Thoracic aorta (tissue), 2 donors: ENCODE data around the gene LNPEP. TPM values are rescaled to one million over a fixed set of nuclear protein-coding genes. Genes with fewer than 3 reads are reported as not detected.

Experiments
- ATAC-seq: fragments of 150-250 bp; one replicate; pipeline ENCODE4 v1.8.0; 2017; ENCODE audit warnings: low read depth; ENCODE audit not compliant: insufficient number of reproducible peaks, low FRiP score
- DNase-seq: peaks from one replicate; pipeline ENCODE4 v3.0.0-alpha.2; 2020; ENCODE audit warnings: low spot score
- H3K27ac ChIP-seq, 2 donors: fragments of 200-600 bp; sonication (generic); 1 replicate in 1 of 2; 2 replicates in 1 of 2; pipeline ENCODE4 v1.5.1; 2016; ENCODE audit warnings: mild to moderate bottlenecking in 2 of 2, moderate library complexity in 2 of 2
- H3K27me3 ChIP-seq: fragments of 200-600 bp; sonication (generic); replicated peaks from 2 replicates; pipeline ENCODE4 v1.6.0; 2016; ENCODE audit warnings: mild to moderate bottlenecking; ENCODE audit not compliant: insufficient read depth
- H3K36me3 ChIP-seq: fragments of 200-600 bp; sonication (generic); one replicate; pipeline ENCODE4 v1.5.1; 2016
- H3K4me1 ChIP-seq, 2 donors: fragments of 200-600 bp; sonication (generic); 1 replicate in 1 of 2; 2 replicates in 1 of 2; pipeline versions ENCODE4 v1.5.1 to v1.6.0; 2016; ENCODE audit warnings: low read depth in 2 of 2, mild to moderate bottlenecking in 1 of 2; ENCODE audit not compliant: control insufficient read depth in 1 of 2
- H3K4me3 ChIP-seq: fragments of 200-600 bp; sonication (generic); 2 replicates; pipeline ENCODE4 v1.5.1; 2016; ENCODE audit warnings: mild to moderate bottlenecking
- H3K9me3 ChIP-seq: fragments of 200-600 bp; sonication (generic); 2 replicates; pipeline ENCODE4 v1.5.1; 2016
- total RNA-seq, 2 donors: library from RNA; depleted of rRNA; stranded (reverse); fragments of >200 nt; gene quantifications; one replicate each; pipeline versions ENCODE4 v1.1.0 to v1.2.3, GENCODE V29; 2016
- TF ChIP-seq, protein P1 (sequence below): fragments of 200-600 bp; sonication (generic); IDR thresholded peaks from one replicate; pipeline ENCODE4 v1.5.1; 2019; ENCODE audit warnings: antibody characterized with exemption

LNPEP gene
- total RNA-seq = 10 to 100 TPM; 55.0 to 74.6 TPM

DNA sequence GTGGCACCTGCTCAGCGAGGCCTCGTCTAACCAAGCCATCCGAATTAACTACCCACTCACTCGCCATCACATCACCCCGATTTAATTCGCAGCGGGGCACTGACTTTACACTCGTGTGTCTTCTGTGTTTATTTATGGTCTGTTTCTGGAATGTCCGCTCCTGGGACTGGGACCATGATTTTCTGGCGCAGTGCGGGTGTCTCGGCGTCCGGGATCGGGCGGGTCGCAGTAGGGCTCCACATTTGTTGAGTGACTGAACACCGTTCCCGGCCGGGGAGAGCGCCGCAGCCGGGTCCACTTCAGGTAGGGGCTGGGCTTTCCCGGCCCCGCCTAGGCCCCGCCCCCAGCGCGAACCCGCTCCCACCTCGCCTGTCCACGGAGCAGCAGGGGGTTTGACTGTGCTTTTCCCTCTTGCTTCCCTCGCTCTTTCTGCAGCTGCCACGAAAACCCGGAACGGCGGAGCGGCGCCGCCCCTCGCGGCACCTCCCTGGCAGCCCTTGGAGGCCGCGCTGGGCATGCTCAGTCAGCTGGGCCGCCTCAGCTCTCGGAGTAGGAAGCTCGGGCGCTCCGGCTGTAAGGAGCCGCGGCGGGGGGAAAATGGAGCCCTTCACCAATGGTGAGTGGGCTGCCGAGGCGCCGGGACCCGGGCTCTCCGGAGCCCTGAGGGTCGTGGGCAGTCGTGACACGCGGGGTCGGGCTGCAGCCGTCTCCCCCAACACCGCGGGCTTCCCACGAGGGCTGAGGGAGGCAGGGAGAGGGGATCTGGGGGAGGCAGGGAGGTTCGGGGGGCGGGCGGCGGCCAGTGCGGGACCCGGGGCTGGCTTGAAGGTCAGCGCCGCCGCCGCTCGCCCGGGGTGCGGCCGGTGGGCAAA is at the start of gene LNPEP:
Gene LNPEP (plus strand): TSS at position 522 of the 872 bp plus-strand sequence. CDS start 76 bp downstream, at position 598.
- Histone ChIP-seq H3K27me3 (no peaks in the 10 kb centered on the region), H3K4me3 (peak within 1 kb of the TSS; percentile 88), H3K27ac (peak within 1 kb of the TSS; percentile 95), H3K9me3 (no peaks in the 10 kb centered on the region), H3K36me3 (no peaks in the 10 kb centered on the region), H3K4me1 (peaks cover 20 to 49% of the 10 kb centered on the region in 2 donors)
- ATAC-seq = peak; percentile 62
- TF ChIP-seq, protein P1, sequence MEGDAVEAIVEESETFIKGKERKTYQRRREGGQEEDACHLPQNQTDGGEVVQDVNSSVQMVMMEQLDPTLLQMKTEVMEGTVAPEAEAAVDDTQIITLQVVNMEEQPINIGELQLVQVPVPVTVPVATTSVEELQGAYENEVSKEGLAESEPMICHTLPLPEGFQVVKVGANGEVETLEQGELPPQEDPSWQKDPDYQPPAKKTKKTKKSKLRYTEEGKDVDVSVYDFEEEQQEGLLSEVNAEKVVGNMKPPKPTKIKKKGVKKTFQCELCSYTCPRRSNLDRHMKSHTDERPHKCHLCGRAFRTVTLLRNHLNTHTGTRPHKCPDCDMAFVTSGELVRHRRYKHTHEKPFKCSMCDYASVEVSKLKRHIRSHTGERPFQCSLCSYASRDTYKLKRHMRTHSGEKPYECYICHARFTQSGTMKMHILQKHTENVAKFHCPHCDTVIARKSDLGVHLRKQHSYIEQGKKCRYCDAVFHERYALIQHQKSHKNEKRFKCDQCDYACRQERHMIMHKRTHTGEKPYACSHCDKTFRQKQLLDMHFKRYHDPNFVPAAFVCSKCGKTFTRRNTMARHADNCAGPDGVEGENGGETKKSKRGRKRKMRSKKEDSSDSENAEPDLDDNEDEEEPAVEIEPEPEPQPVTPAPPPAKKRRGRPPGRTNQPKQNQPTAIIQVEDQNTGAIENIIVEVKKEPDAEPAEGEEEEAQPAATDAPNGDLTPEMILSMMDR = no peak
- peak; percentile 79 for DNase-seq

DNA sequence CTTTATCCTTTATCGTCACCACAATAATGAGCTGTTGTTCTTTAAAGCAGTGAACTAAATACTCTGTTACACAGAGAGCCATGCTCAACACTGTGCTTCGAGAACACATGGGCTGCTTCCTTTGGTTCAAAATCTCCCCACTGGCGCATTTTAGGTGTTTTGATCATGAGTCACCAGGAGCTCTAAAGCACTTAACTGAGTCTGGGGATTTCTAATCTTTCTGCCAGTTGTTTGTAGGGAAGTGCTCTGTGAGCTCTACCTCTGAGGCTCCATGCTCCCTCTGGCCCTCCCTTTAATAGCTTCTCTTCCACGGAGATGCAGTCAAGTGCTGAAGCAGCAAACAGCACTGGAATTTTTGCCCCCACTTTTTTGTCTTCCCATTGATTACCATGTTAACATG is 42.5 kb upstream of the LNPEP start:
- Histone ChIP-seq H3K27ac (no peak overlapping the region), H3K4me3 (no peak overlapping the region), H3K4me1 (no peaks in the 10 kb centered on the region), H3K9me3 (no peaks in the 10 kb centered on the region), H3K27me3 (no peaks in the 10 kb centered on the region), H3K36me3 (peaks cover 8% of the 10 kb centered on the region)
- no peak for ATAC-seq
- TF ChIP-seq, protein P1 = no peak
- DNase-seq = no peak

DNA sequence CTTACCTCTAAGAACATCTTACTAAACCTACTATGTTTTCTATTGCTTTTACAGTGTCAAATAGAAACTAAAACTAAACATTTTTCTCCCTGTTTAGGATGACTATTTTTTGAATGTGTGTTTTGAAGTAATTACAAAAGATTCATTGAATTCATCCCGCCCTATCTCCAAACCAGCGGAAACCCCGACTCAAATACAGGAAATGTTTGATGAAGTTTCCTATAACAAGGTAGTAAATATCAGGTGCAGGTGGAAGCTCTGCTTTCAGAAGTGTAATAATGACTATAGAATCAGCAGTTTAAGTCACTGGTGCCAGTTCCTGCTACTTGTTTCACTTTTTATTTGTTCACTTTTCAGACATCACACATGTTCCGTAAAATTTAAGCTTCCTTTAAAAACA is 39.6 kb upstream of the LNPEP start:
- Histone ChIP-seq H3K9me3 (no peaks in the 10 kb centered on the region), H3K4me1 (no peaks in the 10 kb centered on the region), H3K4me3 (no peak overlapping the region), H3K36me3 (no peaks in the 10 kb centered on the region), H3K27ac (no peak overlapping the region), H3K27me3 (no peaks in the 10 kb centered on the region)
- TF ChIP-seq, protein P1 = no peak
- no peak for ATAC-seq
- DNase-seq = no peak

DNA sequence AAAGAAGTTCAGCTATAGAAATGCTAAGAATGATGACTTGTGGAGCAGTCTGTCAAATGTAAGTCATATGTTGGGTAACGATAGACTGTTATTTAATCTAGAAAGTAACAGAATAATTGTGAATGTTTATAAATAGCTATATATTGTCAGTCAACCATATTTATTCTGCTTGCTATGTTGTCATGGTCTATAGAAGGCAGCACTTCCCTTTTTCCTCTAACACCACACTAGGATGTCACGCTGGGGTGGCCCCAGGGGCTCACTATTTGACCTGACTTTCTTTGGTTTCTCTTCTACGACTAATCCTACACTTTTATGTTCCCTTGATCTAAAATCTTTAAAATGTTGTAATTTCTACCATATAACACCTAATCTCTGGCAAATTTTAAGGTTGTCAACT is 39.1 kb upstream of the LNPEP start:
- TF ChIP-seq, protein P1 = no peak
- Histone ChIP-seq H3K4me3 (no peak overlapping the region), H3K9me3 (no peaks in the 10 kb centered on the region), H3K36me3 (no peaks in the 10 kb centered on the region), H3K27ac (no peak overlapping the region), H3K27me3 (no peaks in the 10 kb centered on the region), H3K4me1 (no peaks in the 10 kb centered on the region)
- ATAC-seq (no peak), DNase-seq (no peak)

DNA sequence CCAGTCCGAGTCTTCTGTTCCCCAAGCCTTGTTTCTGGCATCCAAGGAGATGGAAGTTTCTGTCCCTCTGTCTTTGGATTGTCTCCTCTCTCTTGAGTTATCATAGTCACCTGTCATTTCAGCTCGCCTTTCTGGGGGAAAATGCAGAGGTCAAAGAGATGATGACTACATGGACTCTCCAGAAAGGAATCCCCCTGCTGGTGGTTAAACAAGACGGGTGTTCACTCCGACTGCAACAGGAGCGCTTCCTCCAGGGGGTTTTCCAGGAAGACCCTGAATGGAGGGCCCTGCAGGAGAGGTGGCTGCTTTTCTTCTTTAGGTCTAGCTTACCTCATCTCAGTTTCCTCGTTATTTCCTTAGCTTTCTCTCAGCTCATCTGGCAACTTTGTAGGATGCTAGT is 34.5 kb upstream of the LNPEP start:
- Histone ChIP-seq H3K4me1 (peaks cover 0 to 7% of the 10 kb centered on the region in 2 donors), H3K4me3 (no peak overlapping the region), H3K9me3 (no peaks in the 10 kb centered on the region), H3K27ac (no peak overlapping the region), H3K27me3 (no peaks in the 10 kb centered on the region), H3K36me3 (no peaks in the 10 kb centered on the region)
- ATAC-seq (no peak), DNase-seq (no peak)
- TF ChIP-seq, protein P1 = no peak
